PC-3 (cell line): ENCODE measurements around the gene ATP2B2.

ENCODE experiments used
- CTCF ChIP-seq: fragments of 300-600 bp; sonication (generic); conservative IDR thresholded peaks from 2 replicates; pipeline ENCODE4 v1.5.1; 2017; ENCODE audit warnings: antibody characterized with exemption, low read depth, mild to moderate bottlenecking, low read length
- EZH2 ChIP-seq: fragments of 300-600 bp; sonication (generic); IDR thresholded peaks from one replicate; pipeline ENCODE4 v1.6.1; 2017; ENCODE audit warnings: antibody characterized with exemption, mild to moderate bottlenecking, low read length; ENCODE audit not compliant: unreplicated experiment
- EZH2phosphoT487 ChIP-seq: fragments of 300-600 bp; sonication (generic); IDR thresholded peaks from 2 replicates; pipeline ENCODE4 v1.6.1; 2018; ENCODE audit warnings: mild to moderate bottlenecking, antibody characterized with exemption, low read length, borderline replicate concordance

GRCh38 chr3:10506696-10507095, 1.3 kb upstream of the ATP2B2 start:
- no peak for TF ChIP-seq CTCF
- TF ChIP-seq EZH2: no peak
- no peak for TF ChIP-seq EZH2phosphoT487
